H1 (cell line): Measurements from ENCODE around the gene NDUFAB1. TPM values are rescaled to one million over a fixed set of nuclear protein-coding genes. Genes with fewer than 3 reads are reported as not detected.

Experiments used
- CTCF ChIA-PET: fragments of 300-600 bp; sonication (Branson Sonifier 250); formaldehyde crosslinking; loops from one replicate; lab custom pipeline; 2021; ENCODE audit not compliant: partially characterized antibody; lab: Charles Lee
- POLR2A ChIA-PET: fragments of 300-600 bp; sonication (Branson Sonifier 250); formaldehyde crosslinking; loops from one replicate; lab custom pipeline; 2021; ENCODE audit warnings: inconsistent platforms; ENCODE audit not compliant: partially characterized antibody; lab: Charles Lee
- DNase-seq, 2 experiments: peaks; one replicate each; pipeline versions ENCODE4 v3.0.0 to v3.0.0-alpha.2; 2010 to 2022; ENCODE audit warnings: low spot score in 2 of 2, low read depth in 1 of 2, mixed read lengths in 1 of 2
- FAIRE-seq: peaks from 2 replicates; lab custom pipeline; 2011; peaks lifted over from hg19 to GRCh38; lab: Jason Lieb, UNC
- H2AFZ ChIP-seq: 2 replicates; pipeline ENCODE4 v1.8.1; 2012; ENCODE audit warnings: low read length, inconsistent platforms
- H2AK5ac ChIP-seq: 2 replicates; pipeline ENCODE4 v1.6.1; 2013; ENCODE audit warnings: low read depth, low read length
- H2BK120ac ChIP-seq: replicated peaks from 2 replicates; pipeline ENCODE3; 2013; ENCODE audit warnings: low read depth, low read length, inconsistent platforms
- H2BK12ac ChIP-seq: 2 replicates; pipeline ENCODE4 v1.6.1; 2013; ENCODE audit warnings: low read depth, low read length
- H2BK15ac ChIP-seq: 2 replicates; pipeline ENCODE4 v1.6.1; 2013; ENCODE audit warnings: low read length
- H2BK20ac ChIP-seq: 2 replicates; pipeline ENCODE4 v1.6.1; 2013; ENCODE audit warnings: low read length
- H2BK5ac ChIP-seq: 2 replicates; pipeline ENCODE4 v1.6.1; 2013; ENCODE audit warnings: low read depth, low read length
- H3K14ac ChIP-seq: 2 replicates; pipeline ENCODE4 v1.6.1; 2013; ENCODE audit warnings: inconsistent platforms; ENCODE audit not compliant: insufficient read length
- H3K18ac ChIP-seq: 2 replicates; pipeline ENCODE4 v1.6.1; 2013; ENCODE audit warnings: low read length; ENCODE audit errors: extremely low read depth
- H3K23ac ChIP-seq: 2 replicates; pipeline ENCODE4 v1.6.1; 2013; ENCODE audit warnings: inconsistent platforms; ENCODE audit not compliant: insufficient read length
- H3K23me2 ChIP-seq: 2 replicates; pipeline ENCODE4 v1.6.1; 2013; ENCODE audit warnings: low read depth, low read length
- H3K27ac ChIP-seq: 2 replicates; pipeline ENCODE4 v1.6.1; 2011; ENCODE audit warnings: low read depth, low read length, inconsistent platforms
- H3K27me3 ChIP-seq, 4 experiments: replicated peaks in 1 of 4; 1 replicate in 1 of 4; 2 replicates in 3 of 4; pipeline versions ENCODE4 v1.6.1 to v1.8.1; 2011 to 2013; ENCODE audit warnings: low read length in 3 of 4, mild to moderate bottlenecking in 3 of 4, inconsistent platforms in 2 of 4, mixed read lengths in 2 of 4, moderate library complexity in 1 of 4; ENCODE audit not compliant: control insufficient read depth in 3 of 4, insufficient read depth in 3 of 4; ENCODE audit errors: extremely low read depth in 1 of 4
- H3K36me3 ChIP-seq, 4 experiments: 2 replicates each; pipeline versions ENCODE4 v1.6.1 to v1.8.1; 2011 to 2013; ENCODE audit warnings: mild to moderate bottlenecking in 4 of 4, low read length in 3 of 4, moderate library complexity in 2 of 4, control low read depth in 1 of 4, inconsistent platforms in 1 of 4; ENCODE audit not compliant: insufficient read depth in 4 of 4, control insufficient read depth in 2 of 4
- H3K4ac ChIP-seq: replicated peaks from 2 replicates; pipeline ENCODE3; 2013; ENCODE audit warnings: low read length, low read depth, mixed read lengths, inconsistent platforms; ENCODE audit not compliant: insufficient read length
- H3K4me1 ChIP-seq, 4 experiments: replicated peaks in 1 of 4; 1 replicate in 1 of 4; 2 replicates in 3 of 4; pipeline versions ENCODE4 v1.6.1 to v1.8.1; 2011 to 2013; ENCODE audit warnings: low read length in 3 of 4, inconsistent platforms in 2 of 4, mixed read lengths in 1 of 4; ENCODE audit not compliant: insufficient read depth in 4 of 4, control insufficient read depth in 3 of 4
- H3K4me2 ChIP-seq, 2 experiments: 2 replicates each; pipeline versions ENCODE4 v1.6.1 to v1.8.1; 2011 to 2013; ENCODE audit warnings: low read depth in 2 of 2, low read length in 2 of 2, control low read depth in 1 of 2, inconsistent platforms in 1 of 2, mild to moderate bottlenecking in 1 of 2; ENCODE audit not compliant: insufficient read depth in 1 of 2
- H3K4me3 ChIP-seq, 4 experiments: fragments of 200-600, 300-600 bp in 1 of 4; sonication (generic), shearing (Covaris generic), sonication (Bioruptor Twin) in 1 of 4; 2 replicates each; pipeline versions ENCODE4 v1.5.1 to v1.8.1; 2011 to 2016; ENCODE audit warnings: low read length in 4 of 4, low read depth in 3 of 4, control low read depth in 2 of 4, inconsistent platforms in 2 of 4, mild to moderate bottlenecking in 2 of 4, mixed read lengths in 1 of 4, moderate library complexity in 1 of 4; ENCODE audit not compliant: insufficient read depth in 2 of 4; ENCODE audit errors: extremely low read depth in 1 of 4
- H3K56ac ChIP-seq: replicated peaks from 2 replicates; pipeline ENCODE3; 2013; ENCODE audit warnings: low read depth, mild to moderate bottlenecking, mixed read lengths, low read length, inconsistent platforms; ENCODE audit not compliant: insufficient read length
- H3K79me1 ChIP-seq: 2 replicates; pipeline ENCODE4 v1.6.1; 2013; ENCODE audit warnings: low read depth, low read length, control low read depth
- H3K79me2 ChIP-seq, 2 experiments: 2 replicates each; pipeline versions ENCODE4 v1.6.1 to v1.8.1; 2012 to 2013; ENCODE audit warnings: low read length in 2 of 2, mild to moderate bottlenecking in 2 of 2, inconsistent platforms in 1 of 2; ENCODE audit not compliant: insufficient read depth in 2 of 2, control insufficient read depth in 1 of 2
- H3K9ac ChIP-seq, 4 experiments: replicated peaks in 1 of 4; 1 replicate in 1 of 4; 2 replicates in 3 of 4; pipeline versions ENCODE4 v1.6.1 to v1.8.1; 2011 to 2013; ENCODE audit warnings: low read depth in 3 of 4, low read length in 3 of 4, control low read depth in 2 of 4, mild to moderate bottlenecking in 2 of 4, moderate library complexity in 2 of 4, inconsistent platforms in 1 of 4; ENCODE audit errors: extremely low read depth in 1 of 4
- H3K9me3 ChIP-seq, 2 experiments: 2 replicates each; pipeline versions ENCODE4 v1.6.1 to v1.8.1; 2012 to 2013; ENCODE audit warnings: mild to moderate bottlenecking in 2 of 2, moderate library complexity in 2 of 2, control low read depth in 1 of 2, inconsistent platforms in 1 of 2, low read depth in 1 of 2, low read length in 1 of 2, mixed read lengths in 1 of 2; ENCODE audit not compliant: insufficient read depth in 2 of 2
- H4K20me1 ChIP-seq, 2 experiments: replicated peaks in 1 of 2; 2 replicates each; pipeline versions ENCODE3 to v1.8.1; 2011 to 2013; ENCODE audit warnings: inconsistent platforms in 2 of 2, low read length in 2 of 2, mild to moderate bottlenecking in 1 of 2; ENCODE audit not compliant: insufficient read depth in 2 of 2, control insufficient read depth in 1 of 2
- H4K5ac ChIP-seq: 2 replicates; pipeline ENCODE4 v1.6.1; 2013; ENCODE audit warnings: low read length, low read depth, mixed read lengths, inconsistent platforms; ENCODE audit not compliant: insufficient read length
- H4K8ac ChIP-seq: 2 replicates; pipeline ENCODE4 v1.8.0; 2013; ENCODE audit warnings: mild to moderate bottlenecking, moderate library complexity, low read length, inconsistent platforms; ENCODE audit not compliant: insufficient read depth; ENCODE audit errors: extremely low read depth
- H4K91ac ChIP-seq: replicated peaks from 2 replicates; pipeline ENCODE3; 2013; ENCODE audit warnings: low read length, mixed read lengths, inconsistent platforms; ENCODE audit not compliant: insufficient read length
- BACH1 ChIP-seq: IDR thresholded peaks from 2 replicates; pipeline ENCODE4 v1.6.1; 2012; ENCODE audit warnings: low read length, improper control_type of control experiment
- CEBPB ChIP-seq: IDR thresholded peaks from 2 replicates; pipeline ENCODE4 v1.6.1; 2012; ENCODE audit warnings: low read depth, low read length
- CHD2 ChIP-seq: IDR thresholded peaks from 2 replicates; pipeline ENCODE4 v1.6.1; 2012; ENCODE audit warnings: low read length, improper control_type of control experiment
- HDAC6 ChIP-seq: IDR thresholded peaks from one replicate; pipeline ENCODE4 v1.7.1; 2012; ENCODE audit warnings: low read depth, mild to moderate bottlenecking, inconsistent platforms, low read length, moderate library complexity
- JUND ChIP-seq: IDR thresholded peaks from 2 replicates; pipeline ENCODE4 v1.6.1; 2011; ENCODE audit warnings: mild to moderate bottlenecking, improper control_type of control experiment, low read length
- MAFK ChIP-seq: IDR thresholded peaks from 2 replicates; pipeline ENCODE4 v1.6.1; 2012; ENCODE audit warnings: low read depth, mild to moderate bottlenecking, improper control_type of control experiment, low read length
- NRF1 ChIP-seq: IDR thresholded peaks from 2 replicates; pipeline ENCODE4 v1.6.1; 2011; ENCODE audit warnings: mild to moderate bottlenecking, low read depth, low read length, improper control_type of control experiment
- PHF8 ChIP-seq: fragments of 200-600 bp; sonication (generic); conservative IDR thresholded peaks from 2 replicates; pipeline ENCODE4 v1.7.1; 2012; ENCODE audit warnings: low read depth, mild to moderate bottlenecking, inconsistent platforms, low read length, moderate library complexity
- RNF2 ChIP-seq: fragments of 200-900, 300-1000 bp; sonication (generic); IDR thresholded peaks from 2 replicates; pipeline ENCODE4 v1.7.1; 2016; ENCODE audit warnings: borderline replicate concordance, low read depth, mild to moderate bottlenecking, antibody characterized with exemption, low read length; ENCODE audit not compliant: poor library complexity, severe bottlenecking; ENCODE audit errors: missing control alignments
- RXRA ChIP-seq: IDR thresholded peaks from 2 replicates; pipeline ENCODE4 v1.6.1; 2011; ENCODE audit warnings: low read depth, mild to moderate bottlenecking, low read length, moderate library complexity; ENCODE audit not compliant: insufficient read depth
- SIN3A ChIP-seq, 2 experiments: IDR thresholded peaks in 1 of 2; conservative IDR thresholded peaks in 1 of 2; 2 replicates each; pipeline ENCODE4 v1.6.1; 2011 to 2012; ENCODE audit warnings: low read length in 2 of 2, improper control_type of control experiment in 1 of 2, low read depth in 1 of 2, mild to moderate bottlenecking in 1 of 2
- SIRT6 ChIP-seq: IDR thresholded peaks from one replicate; pipeline ENCODE4 v1.7.1; 2012; ENCODE audit warnings: low read length, inconsistent platforms
- SIX5 ChIP-seq: IDR thresholded peaks from 2 replicates; pipeline ENCODE4 v1.6.1; 2011; ENCODE audit warnings: mild to moderate bottlenecking, low read depth, low read length
- TAF1 ChIP-seq: IDR thresholded peaks from 2 replicates; pipeline ENCODE4 v1.6.1; 2011; ENCODE audit warnings: mild to moderate bottlenecking, low read depth, low read length
- WGBS, 2 experiments: shearing (Covaris generic) in 1 of 2; methylation state at CpG; one replicate each; pipeline versions ENCODE4 v1.1.6 to v1.1.7; 2013 to 2015; ENCODE audit warnings: low lambda C conversion rate in 2 of 2, mixed read lengths in 2 of 2, inconsistent platforms in 1 of 2, low coverage in 1 of 2, missing lambda C conversion rate in 1 of 2; ENCODE audit not compliant: insufficient replicate concordance in 2 of 2, insufficient coverage in 1 of 2, insufficient read length in 1 of 2; ENCODE audit errors: extremely low coverage in 1 of 2, missing lambda C conversion rate in 1 of 2; 5-methylcytosine and 5-hydroxymethylcytosine counted together
- polyA plus RNA-seq, 7 experiments: library from polyadenylated mRNA; depleted of rRNA in 3 of 7; stranded (reverse) in 5 of 7; unstranded in 2 of 7; fragments of >200 nt in 5 of 7; fragments of 200-250 nt in 2 of 7; gene quantifications; 1 replicate in 5 of 7; 2 replicates in 1 of 7; 4 replicates in 1 of 7; pipeline versions ENCODE4 v1.2.1 to v1.2.3, GENCODE V29; 2011 to 2013; ENCODE audit warnings: missing spikeins in 2 of 7, mixed read lengths in 2 of 7
- total RNA-seq: library from RNA; stranded (reverse); fragmentation: NEBNext Ultra II Directional; extraction: Animal tissue kit (Norgen Biotek cat#: 25700); gene quantifications from 2 replicates; pipeline ENCODE4 v1.2.1, GENCODE V29; 2021

The NDUFAB1 gene
- total and polyA plus RNA-seq, 2 of the 8 experiments (the other 6 are each of a cell fraction or from before 2014, with no cell fraction given) = 135 to 294 TPM

DNA sequence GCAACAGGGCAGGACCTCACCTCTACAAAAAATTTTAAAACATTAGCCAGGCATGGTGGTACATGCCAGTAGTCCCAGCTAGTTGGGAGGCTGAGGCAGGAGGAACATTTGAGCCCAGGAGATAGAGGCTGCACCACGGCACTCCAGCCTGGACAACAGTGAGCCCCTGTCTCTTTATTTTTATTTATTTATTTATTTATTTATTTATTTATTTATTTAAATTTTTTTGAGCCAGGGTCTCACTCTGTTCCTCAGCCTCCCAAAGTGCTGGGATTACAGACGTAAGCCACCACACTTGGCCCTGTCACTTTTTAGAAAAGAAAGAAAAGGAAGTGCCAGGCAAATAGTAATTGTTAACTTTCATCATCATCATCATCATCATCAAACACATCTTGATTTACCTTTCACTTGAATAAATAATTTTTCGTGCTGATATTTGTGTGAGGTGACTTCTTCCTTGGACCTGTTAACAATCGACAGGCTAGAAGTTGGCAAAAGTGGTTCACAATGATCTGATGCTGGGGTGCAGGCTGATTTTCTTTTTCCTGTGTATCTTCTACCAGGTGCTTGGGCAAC lies 38.4 kb upstream of the NDUFAB1 start:
- 86% methylated on average over 4 of the region's 4 CpGs; no CpG with 5 or more reads in 1 of the 2 experiments for WGBS, 2 experiments
- Histone ChIP-seq H3K27me3 (no peaks in the 10 kb centered on the region), H4K8ac (no peak overlapping the region), H2AK5ac (no peak overlapping the region), H4K91ac (no peak overlapping the region), H3K23me2 (no peaks in the 10 kb centered on the region), H3K56ac (no peak overlapping the region), H3K4ac (no peak overlapping the region), H2BK15ac (no peak overlapping the region), H3K9me3 (no peaks in the 10 kb centered on the region), H3K9ac (no peak overlapping the region; a peak in 1 of 7 replicates), H3K4me3 (no peak overlapping the region), H3K79me1 (no peaks in the 10 kb centered on the region), H2BK20ac (no peak overlapping the region), H4K20me1 (peaks cover 5 to 6% of the 10 kb centered on the region in 2 experiments), H3K36me3 (peaks cover 23 to 64% (median 48%) of the 10 kb centered on the region in 4 experiments), H2BK120ac (no peak overlapping the region), H2AFZ (no peak overlapping the region), H3K79me2 (peaks cover 0 to 28% of the 10 kb centered on the region in 2 experiments; a peak in 2 of 4 replicates), H3K14ac (no peak overlapping the region), H3K4me2 (no peak overlapping the region), H3K4me1 (no peaks in the 10 kb centered on the region), H2BK12ac (no peak overlapping the region), H3K23ac (no peak overlapping the region), H2BK5ac (no peak overlapping the region), H3K18ac (no peak overlapping the region), H4K5ac (no peak overlapping the region), H3K27ac (no peak overlapping the region)
- FAIRE-seq (no peak), DNase-seq (no peak)
- CTCF ChIA-PET = no interaction called here
- POLR2A ChIA-PET = interaction anchor here (0.8 kb wide), 1 partner anchor 76 kb away, joined by 3 read pairs; no protein-coding TSS in a partner anchor
- no peak for TF ChIP-seq RNF2
- TF ChIP-seq CHD2 = no peak
- no peak for TF ChIP-seq PHF8
- no peak for TF ChIP-seq TAF1
- no peak for TF ChIP-seq HDAC6
- no peak for TF ChIP-seq RXRA
- no peak for TF ChIP-seq CEBPB
- no peak for TF ChIP-seq JUND
- no peak for TF ChIP-seq BACH1
- no peak for TF ChIP-seq SIRT6
- no peak for TF ChIP-seq SIX5
- no peak for TF ChIP-seq MAFK
- TF ChIP-seq SIN3A (conservative IDR thresholded peaks at IDR 0.05 in 1 of 2, IDR thresholded peaks at IDR 0.05 in 1 of 2; ENCODE audit: low read depth in 1 of 2, low read length in 2 of 2) = no peak
- no peak for TF ChIP-seq NRF1
